Lung (tissue), 12 donors: Measurements from ENCODE around the gene PKIG. TPM values are rescaled to one million over a fixed set of nuclear protein-coding genes. Genes with fewer than 3 reads are reported as not detected.

Source experiments
- ATAC-seq: fragments of 200-7000 bp; cut with Tn5 transposase; one replicate; pipeline ENCODE4 v1.9.1; 2020; ENCODE audit warnings: moderate number of reproducible peaks; ENCODE audit not compliant: insufficient read depth, low FRiP score
- DNase-seq, 3 donors: peaks; one replicate each; pipeline ENCODE4 v3.0.0-alpha.2; 2013 to 2017
- H3K27ac ChIP-seq, 2 donors: one replicate each; pipeline ENCODE4 v1.5.1; 2013; ENCODE audit warnings: mild to moderate bottlenecking in 2 of 2, moderate library complexity in 2 of 2, control low read depth in 1 of 2, inconsistent platforms in 1 of 2, low read depth in 1 of 2, low read length in 1 of 2
- H3K27me3 ChIP-seq, 3 donors: one replicate each; pipeline ENCODE4 v1.5.1; 2013; ENCODE audit warnings: low read length in 2 of 3; ENCODE audit not compliant: control insufficient read depth in 3 of 3, insufficient read depth in 3 of 3
- H3K36me3 ChIP-seq, 4 donors: one replicate each; pipeline ENCODE4 v1.5.1; 2013; ENCODE audit warnings: low read length in 4 of 4, mild to moderate bottlenecking in 1 of 4, moderate library complexity in 1 of 4; ENCODE audit not compliant: control insufficient read depth in 4 of 4, insufficient read depth in 4 of 4
- H3K4me1 ChIP-seq, 5 donors: one replicate each; pipeline ENCODE4 v1.5.1; 2013; ENCODE audit warnings: low read length in 5 of 5, mild to moderate bottlenecking in 2 of 5, moderate library complexity in 1 of 5; ENCODE audit not compliant: control insufficient read depth in 5 of 5, insufficient read depth in 5 of 5
- H3K4me3 ChIP-seq: one replicate; pipeline ENCODE4 v1.5.1; 2013; ENCODE audit warnings: mild to moderate bottlenecking, control low read depth, moderate library complexity
- H3K9ac ChIP-seq, 2 donors: one replicate each; pipeline ENCODE4 v1.5.1; 2013; ENCODE audit warnings: low read length in 2 of 2, control low read depth in 1 of 2; ENCODE audit not compliant: insufficient read depth in 1 of 2
- H3K9me3 ChIP-seq, 4 donors: one replicate each; pipeline ENCODE4 v1.5.1; 2013; ENCODE audit warnings: low read length in 3 of 4, mild to moderate bottlenecking in 1 of 4, moderate library complexity in 1 of 4; ENCODE audit not compliant: control insufficient read depth in 4 of 4, insufficient read depth in 3 of 4
- CTCF ChIP-seq: IDR thresholded peaks from 2 replicates; pipeline ENCODE4 v1.5.1; 2012; ENCODE audit warnings: mild to moderate bottlenecking; ENCODE audit errors: control extremely low read depth, extremely low read depth
- WGBS, 2 donors: extraction: QIAGEN DNeasy Blood & Tissue Kit; methylation state at CpG; one replicate each; pipeline ENCODE4 v1.1.7; 2013; 5-methylcytosine and 5-hydroxymethylcytosine counted together
- polyA plus RNA-seq, 2 donors: library from polyadenylated mRNA; stranded (reverse); fragments of 200-250 nt; gene quantifications; one replicate each; pipeline ENCODE4 v1.2.1, GENCODE V29; 2013
- total RNA-seq, 2 donors: library from RNA; depleted of rRNA in 1 of 2; stranded (reverse); fragments of >200 nt in 1 of 2; gene quantifications; one replicate each; pipeline ENCODE4 v1.2.1, GENCODE V29; 2014 to 2021
- donor health status: control.
- donor health status: control.
- donor health status: Bipolar disorder and iron deficiency.
- donor health status: healthy.
- donor health status: DM: yes; HTN: yes; CAD: no.

The PKIG gene
- total and polyA plus RNA-seq, 4 donors: 45.7 to 67.8 (median 63.0) TPM

DNA sequence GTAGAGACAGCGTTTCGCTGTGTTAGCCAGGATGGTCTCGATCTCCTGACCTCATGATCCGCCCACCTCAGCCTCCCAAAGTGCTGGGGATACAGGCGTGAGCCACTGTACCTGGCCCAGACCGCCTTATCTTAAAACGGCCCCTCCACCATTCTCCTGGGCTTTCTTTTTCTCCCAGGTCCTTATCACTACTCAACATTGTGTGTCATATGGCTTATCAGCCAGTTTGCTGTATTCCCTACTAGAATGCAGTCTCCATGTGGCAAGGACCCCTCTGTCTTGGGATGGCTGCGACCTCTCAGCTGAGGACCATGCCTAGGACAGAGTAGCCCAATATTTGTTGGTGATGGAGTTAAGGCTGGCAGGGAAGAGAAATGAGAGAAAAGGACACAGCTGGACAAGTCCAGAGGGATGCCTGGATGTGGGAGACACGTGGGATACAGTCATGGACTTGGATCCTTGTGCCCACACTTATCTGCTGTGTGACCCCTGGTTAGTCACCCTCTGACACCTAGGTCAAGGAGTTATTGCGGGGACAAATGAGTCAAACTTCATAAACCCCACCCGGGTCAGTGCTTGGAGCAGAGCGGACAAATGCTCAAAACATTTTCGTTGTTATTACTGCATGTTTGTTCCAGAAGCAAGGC, 45.1 kb downstream of the PKIG start:
- H3K9me3 ChIP-seq: peaks cover 0 to 4% (median under 1%) of the 10 kb centered on the region in 4 donors
- H3K9ac ChIP-seq: no peak overlapping the region
- DNase-seq (no peak), ATAC-seq (no peak)
- H3K4me1 ChIP-seq: peaks cover 0 to 9% (median 0%) of the 10 kb centered on the region in 5 donors
- no peak overlapping the region for H3K4me3 ChIP-seq
- TF ChIP-seq CTCF: no peak
- H3K27me3 ChIP-seq: no peaks in the 10 kb centered on the region
- peaks cover 0 to 4% (median 0%) of the 10 kb centered on the region in 4 donors for H3K36me3 ChIP-seq
- no peak overlapping the region for H3K27ac ChIP-seq
- WGBS, 2 donors: 91 to 93% methylated on average over 13 of the region's 13 CpGs

GRCh38 chr20:44629017-44629385, 46.6 kb downstream of the PKIG start:
- Histone ChIP-seq H3K36me3 (peaks cover 0 to 2% (median 0%) of the 10 kb centered on the region in 4 donors), H3K4me3 (no peak overlapping the region), H3K9me3 (peaks cover 0 to 1% (median 0%) of the 10 kb centered on the region in 4 donors), H3K9ac (no peak overlapping the region), H3K4me1 (peaks cover 0 to 10% (median 0%) of the 10 kb centered on the region in 5 donors), H3K27me3 (no peaks in the 10 kb centered on the region), H3K27ac (no peak overlapping the region)
- DNase-seq: no peak
- no peak for TF ChIP-seq CTCF
- ATAC-seq: no peak
- 92 to 93% methylated on average over 9 of the region's 9 CpGs for WGBS, 2 donors

GRCh38 chr20:44629542-44629941, 47.2 kb downstream of the PKIG start:
- TF ChIP-seq CTCF: no peak
- H3K27ac ChIP-seq: no peak overlapping the region
- H3K4me3 ChIP-seq: no peak overlapping the region
- H3K9me3 ChIP-seq: peaks cover 0 to 1% (median 0%) of the 10 kb centered on the region in 4 donors
- DNase-seq (no peak), ATAC-seq (no peak)
- no peaks in the 10 kb centered on the region for H3K27me3 ChIP-seq
- WGBS, 2 donors: 79 to 92% methylated on average over 10 of the region's 10 CpGs
- peaks cover 0 to 10% (median 0%) of the 10 kb centered on the region in 5 donors for H3K4me1 ChIP-seq
- H3K9ac ChIP-seq: no peak overlapping the region
- H3K36me3 ChIP-seq: no peaks in the 10 kb centered on the region
